ENCODE measurements around the gene XRN2.

- TF ChIP-seq GATA2 (IDR thresholded peaks at IDR 0.05; ENCODE audit: low read depth, low read length): no peak
- TF ChIP-seq GATA3 (IDR thresholded peaks at IDR 0.05; ENCODE audit: low read depth, low read length): no peak
Measured at GRCh38 chr20:21270806-21271205, 32.3 kb upstream of the XRN2 start.
